HepG2 (cell line): ENCODE measurements around the gene COQ3. TPM values are rescaled to one million over a fixed set of nuclear protein-coding genes. Genes with fewer than 3 reads are reported as not detected.

Experiments
- ATAC-seq: fragments of 200-7000 bp; cut with Tn5 transposase; 3 replicates; pipeline ENCODE4 v1.9.1; 2020; ENCODE audit warnings: mild to moderate bottlenecking, moderate library complexity
- BruUV-seq: library from RNA; stranded (reverse); fragments of 400-500 nt; replicated peaks from 2 replicates; lab custom pipeline; 2021; lab: Mats Ljungman, UMichigan
- CTCF ChIA-PET: fragments of 300-600 bp; formaldehyde crosslinking; extraction: SDS; loops from one replicate; lab custom pipeline; 2021; ENCODE audit warnings: low total read pairs, inconsistent platforms, low intra/inter-chr PET ratio; lab: Yijun Ruan, JAX
- POLR2A ChIA-PET: fragments of 350-600 bp; sonication (Branson Sonifier 250); formaldehyde crosslinking; loops from one replicate; lab custom pipeline; 2020; ENCODE audit warnings: antibody characterized with exemption, inconsistent platforms; lab: Yijun Ruan, JAX
- DNase-seq: peaks from one replicate; pipeline ENCODE4 v3.0.0-alpha.2; 2015; ENCODE audit warnings: low spot score
- FAIRE-seq: peaks from 3 replicates; lab custom pipeline; 2011; peaks lifted over from hg19 to GRCh38; lab: Jason Lieb, UNC
- H2AFZ ChIP-seq: one replicate; pipeline ENCODE4 v1.6.1; 2011; ENCODE audit warnings: low read length, inconsistent platforms
- H3K27ac ChIP-seq: fragments of 300-600 bp; 3 replicates; pipeline ENCODE4 v1.8.0; 2011; ENCODE audit warnings: mixed run types, mild to moderate bottlenecking, mixed read lengths, low read length, inconsistent platforms; ENCODE audit not compliant: insufficient read depth; ENCODE audit errors: extremely low read length
- H3K27me3 ChIP-seq, 2 experiments: fragments of 200-600 bp in 1 of 2; 2 replicates in 1 of 2; 3 replicates in 1 of 2; pipeline versions ENCODE4 v1.6.0 to v1.8.0; 2011; ENCODE audit warnings: low read length in 2 of 2, mild to moderate bottlenecking in 2 of 2, moderate library complexity in 2 of 2, inconsistent platforms in 1 of 2; ENCODE audit not compliant: insufficient read depth in 2 of 2, control insufficient read depth in 1 of 2
- H3K36me3 ChIP-seq, 2 experiments: fragments of 200-600 bp in 1 of 2; replicated peaks in 1 of 2; 2 replicates in 1 of 2; 3 replicates in 1 of 2; pipeline versions ENCODE4 v1.5.1 to v1.8.0; 2011; ENCODE audit warnings: low read length in 2 of 2, inconsistent platforms in 1 of 2; ENCODE audit not compliant: insufficient read depth in 2 of 2, control insufficient read depth in 1 of 2
- H3K4me1 ChIP-seq: 2 replicates; pipeline ENCODE4 v1.5.1; 2012; ENCODE audit warnings: low read length, inconsistent platforms; ENCODE audit not compliant: insufficient read depth
- H3K4me2 ChIP-seq: 2 replicates; pipeline ENCODE4 v1.6.0; 2011; ENCODE audit warnings: low read depth, low read length, inconsistent platforms
- H3K4me3 ChIP-seq, 3 experiments: fragments of 200-600 bp in 1 of 3; sonication (generic), shearing (Covaris generic) in 1 of 3; replicated peaks in 1 of 3; 2 replicates each; pipeline ENCODE4 v1.5.1; 2011 to 2016; ENCODE audit warnings: low read length in 3 of 3, inconsistent platforms in 2 of 3, low read depth in 2 of 3, mild to moderate bottlenecking in 2 of 3, control low read depth in 1 of 3, mixed read lengths in 1 of 3; ENCODE audit not compliant: insufficient read depth in 1 of 3
- H3K79me2 ChIP-seq: one replicate; pipeline ENCODE4 v1.6.1; 2011; ENCODE audit warnings: low read length, inconsistent platforms; ENCODE audit not compliant: insufficient read depth
- H3K9ac ChIP-seq: 2 replicates; pipeline ENCODE4 v1.6.0; 2011; ENCODE audit warnings: mild to moderate bottlenecking, low read depth, low read length, inconsistent platforms; ENCODE audit not compliant: insufficient read depth
- H3K9me3 ChIP-seq: 2 replicates; pipeline ENCODE4 v1.5.1; 2012; ENCODE audit warnings: mild to moderate bottlenecking, low read length
- H4K20me1 ChIP-seq: 2 replicates; pipeline ENCODE4 v1.6.0; 2011; ENCODE audit warnings: inconsistent platforms, mild to moderate bottlenecking, low read length, moderate library complexity; ENCODE audit not compliant: insufficient read depth
- EHMT2 ChIP-seq: fragments of 200-600 bp; sonication (generic); IDR thresholded peaks from 2 replicates; pipeline ENCODE4 v1.7.0; 2017; ENCODE audit warnings: antibody characterized with exemption, low read depth, low read length, borderline replicate concordance
- MIER2 ChIP-seq: IDR thresholded peaks from 2 replicates; pipeline ENCODE4 v1.6.1; 2016; ENCODE audit warnings: missing biosample characterization, missing genetic modification reagents
- NCOA1 ChIP-seq: sonication (generic); formaldehyde crosslinking; IDR thresholded peaks from 2 replicates; pipeline ENCODE4 v1.9.0; 2021; ENCODE audit warnings: missing genetic modification reagents
- ZNF441 ChIP-seq: sonication (generic); formaldehyde crosslinking; IDR thresholded peaks from 2 replicates; pipeline ENCODE4 v1.7.0; 2021; ENCODE audit warnings: missing genetic modification reagents, borderline replicate concordance
- ZNF777 ChIP-seq: sonication (generic); formaldehyde crosslinking; IDR thresholded peaks from 2 replicates; pipeline ENCODE4 v1.4.0; 2020; ENCODE audit warnings: missing genetic modification reagents
- ZNF800 ChIP-seq: sonication (generic); formaldehyde crosslinking; IDR thresholded peaks from 2 replicates; pipeline ENCODE4 v1.4.0; 2020; ENCODE audit warnings: missing genetic modification reagents
- ZSCAN25 ChIP-seq: sonication (generic); formaldehyde crosslinking; IDR thresholded peaks from 2 replicates; pipeline ENCODE4 v1.8.0; 2022; ENCODE audit warnings: mild to moderate bottlenecking, missing genetic modification reagents
- WGBS: methylation state at CpG from one replicate; pipeline ENCODE4 v1.1.6; 2017; ENCODE audit warnings: low lambda C conversion rate; 5-methylcytosine and 5-hydroxymethylcytosine counted together
- in situ Hi-C: cut with HindIII; loops from 2 replicates; pipeline ENCODE4 v1.10.0; 2017; ENCODE audit warnings: low pct_unique_long_range_greater_than_20kb; ENCODE audit not compliant: extremely low pct_ligation_motif_present
- intact Hi-C: fragments of 100-400 bp; cut with micrococcal nuclease; formaldehyde crosslinking; loops from one replicate; pipeline ENCODE4 v1.10.0; 2022; ENCODE audit not compliant: unreplicated experiment
- polyA plus RNA-seq, 8 experiments: library from polyadenylated mRNA; depleted of rRNA in 3 of 8; stranded (reverse) in 7 of 8; unstranded in 1 of 8; fragments of >200 nt; fragmentation: Illumina TruSeq in 4 of 8; extraction: Trizol in 4 of 8; gene quantifications; 2 replicates each; pipeline versions ENCODE4 v1.2.1 to v1.2.3, GENCODE V29; 2011 to 2016; ENCODE audit warnings: low read depth in 4 of 8, missing spikeins in 1 of 8, mixed read lengths in 1 of 8; ENCODE audit not compliant: insufficient read depth in 1 of 8
- total RNA-seq, 5 experiments: library from RNA; depleted of rRNA; stranded (reverse); fragments of >200 nt; fragmentation: Illumina TruSeq; extraction: Trizol; gene quantifications; 2 replicates each; pipeline ENCODE4 v1.2.3, GENCODE V29; 2016; ENCODE audit warnings: low read depth in 1 of 5
- TF ChIP-seq, protein P1 (sequence below), 2 experiments: IDR thresholded peaks; 2 replicates each; pipeline ENCODE4 v1.6.1; 2011 to 2012; ENCODE audit warnings: low read length in 2 of 2, borderline replicate concordance in 1 of 2, low read depth in 1 of 2, mild to moderate bottlenecking in 1 of 2, moderate library complexity in 1 of 2

Gene COQ3
- total and polyA plus RNA-seq, 2 of the 13 experiments (the other 11 are each of a cell fraction or from before 2014, with no cell fraction given) = 5.3 to 20.5 TPM

- Histone ChIP-seq H3K27ac (no peak overlapping the region), H3K4me3 (no peak overlapping the region), H3K36me3 (no peaks in the 10 kb centered on the region), H2AFZ (no peak overlapping the region), H3K4me2 (no peak overlapping the region), H3K9me3 (no peaks in the 10 kb centered on the region), H3K4me1 (peaks cover 14% of the 10 kb centered on the region), H4K20me1 (no peaks in the 10 kb centered on the region), H3K9ac (no peak overlapping the region), H3K79me2 (no peaks in the 10 kb centered on the region), H3K27me3 (peaks cover 0 to 31% of the 10 kb centered on the region in 2 experiments; a peak in 4 of 5 replicates)
- CTCF ChIA-PET = no interaction called here
- POLR2A ChIA-PET = no interaction called here
- ATAC-seq (no peak), DNase-seq (no peak), FAIRE-seq (no peak)
- WGBS = 16% methylated on average over 9 of the region's 9 CpGs
- no TSS peak for BruUV-seq
- intact Hi-C loops = no loop called here
- TF ChIP-seq MIER2 (CRISPR knock-in tag) = peak; percentile 95
- TF ChIP-seq ZNF800 (CRISPR knock-in tag) = no peak
- no peak for TF ChIP-seq ZNF777 (CRISPR knock-in tag)
- no peak for TF ChIP-seq NCOA1 (CRISPR knock-in tag)
- TF ChIP-seq, protein P1, sequence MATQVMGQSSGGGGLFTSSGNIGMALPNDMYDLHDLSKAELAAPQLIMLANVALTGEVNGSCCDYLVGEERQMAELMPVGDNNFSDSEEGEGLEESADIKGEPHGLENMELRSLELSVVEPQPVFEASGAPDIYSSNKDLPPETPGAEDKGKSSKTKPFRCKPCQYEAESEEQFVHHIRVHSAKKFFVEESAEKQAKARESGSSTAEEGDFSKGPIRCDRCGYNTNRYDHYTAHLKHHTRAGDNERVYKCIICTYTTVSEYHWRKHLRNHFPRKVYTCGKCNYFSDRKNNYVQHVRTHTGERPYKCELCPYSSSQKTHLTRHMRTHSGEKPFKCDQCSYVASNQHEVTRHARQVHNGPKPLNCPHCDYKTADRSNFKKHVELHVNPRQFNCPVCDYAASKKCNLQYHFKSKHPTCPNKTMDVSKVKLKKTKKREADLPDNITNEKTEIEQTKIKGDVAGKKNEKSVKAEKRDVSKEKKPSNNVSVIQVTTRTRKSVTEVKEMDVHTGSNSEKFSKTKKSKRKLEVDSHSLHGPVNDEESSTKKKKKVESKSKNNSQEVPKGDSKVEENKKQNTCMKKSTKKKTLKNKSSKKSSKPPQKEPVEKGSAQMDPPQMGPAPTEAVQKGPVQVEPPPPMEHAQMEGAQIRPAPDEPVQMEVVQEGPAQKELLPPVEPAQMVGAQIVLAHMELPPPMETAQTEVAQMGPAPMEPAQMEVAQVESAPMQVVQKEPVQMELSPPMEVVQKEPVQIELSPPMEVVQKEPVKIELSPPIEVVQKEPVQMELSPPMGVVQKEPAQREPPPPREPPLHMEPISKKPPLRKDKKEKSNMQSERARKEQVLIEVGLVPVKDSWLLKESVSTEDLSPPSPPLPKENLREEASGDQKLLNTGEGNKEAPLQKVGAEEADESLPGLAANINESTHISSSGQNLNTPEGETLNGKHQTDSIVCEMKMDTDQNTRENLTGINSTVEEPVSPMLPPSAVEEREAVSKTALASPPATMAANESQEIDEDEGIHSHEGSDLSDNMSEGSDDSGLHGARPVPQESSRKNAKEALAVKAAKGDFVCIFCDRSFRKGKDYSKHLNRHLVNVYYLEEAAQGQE (IDR thresholded peaks at IDR 0.05; ENCODE audit: borderline replicate concordance in 1 of 2, low read depth in 1 of 2, low read length in 2 of 2) = peak; percentile 63 to 95
- TF ChIP-seq ZSCAN25 (CRISPR knock-in tag) = 0 out of 2 replicates have a peak, but pooled peaks have one; percentile 29
- TF ChIP-seq ZNF441 (CRISPR knock-in tag) = peak; percentile 36; the same call in 1 of the 2 replicates
- peak; percentile 71; the same call in 1 of the 2 replicates for TF ChIP-seq EHMT2
- in situ Hi-C loops = no loop called here
These were observed 40.9 kb downstream of the COQ3 start for GRCh38 chr6:99353126-99353525.
